ENCODE data around the gene MYRFL.

The MYRFL gene

GRCh38 chr12:69900720-69901131 lies 75.7 kb downstream of the MYRFL start:
- peak; percentile 79 for DNase-seq

GRCh38 chr12:69901221-69901905 lies 76.3 kb downstream of the MYRFL start:
- no peak for DNase-seq

- DNase-seq = no peak
These were observed 78.5 kb downstream of the MYRFL start for GRCh38 chr12:69903548-69903947.

GRCh38 chr12:69904777-69905176 lies 79.8 kb downstream of the MYRFL start:
- no peak for DNase-seq

GRCh38 chr12:69905801-69906200 lies 80.8 kb downstream of the MYRFL start:
- no peak for DNase-seq

- no peak for DNase-seq
These were observed 81.6 kb downstream of the MYRFL start for GRCh38 chr12:69906411-69907216.

GRCh38 chr12:69908203-69908602 lies 83.2 kb downstream of the MYRFL start:
- DNase-seq = no peak

- DNase-seq = no peak
These were observed 85.7 kb downstream of the MYRFL start for GRCh38 chr12:69910694-69911093.

GRCh38 chr12:69913526-69913925 lies 88.5 kb downstream of the MYRFL start:
- DNase-seq = no peak

- DNase-seq = peak; percentile 53
These were observed 90.9 kb downstream of the MYRFL start for GRCh38 chr12:69915964-69916363.

GRCh38 chr12:69916544-69917235 lies 91.7 kb downstream of the MYRFL start:
- DNase-seq = no peak

- no peak for DNase-seq
These were observed 93.3 kb downstream of the MYRFL start for GRCh38 chr12:69918287-69918686.

- DNase-seq = no peak
These were observed 94.5 kb downstream of the MYRFL start for GRCh38 chr12:69919495-69919894.

- no peak for DNase-seq
These were observed 96.8 kb downstream of the MYRFL start for GRCh38 chr12:69921831-69922230.

- peak; percentile 18 for DNase-seq
These were observed 98.0 kb downstream of the MYRFL start for GRCh38 chr12:69922999-69923398.

GRCh38 chr12:69925291-69925690 lies 100.3 kb downstream of the MYRFL start:
- peak; percentile 49 for DNase-seq

- no peak for DNase-seq
These were observed 102.1 kb downstream of the MYRFL start for GRCh38 chr12:69927164-69927563.

GRCh38 chr12:69929125-69929524 lies 104.1 kb downstream of the MYRFL start:
- no peak for DNase-seq

GRCh38 chr12:69929531-69929930 lies 104.5 kb downstream of the MYRFL start:
- no peak for DNase-seq

- DNase-seq = no peak
These were observed 106.5 kb downstream of the MYRFL start for GRCh38 chr12:69931569-69931968.

- no peak for DNase-seq
These were observed 107.1 kb downstream of the MYRFL start for GRCh38 chr12:69932154-69932553.

- no peak for DNase-seq
These were observed 107.9 kb downstream of the MYRFL start for GRCh38 chr12:69932676-69933552.

- DNase-seq = no peak
These were observed 109.0 kb downstream of the MYRFL start for GRCh38 chr12:69934011-69934410.
